ENCODE data around the gene DAZL.

DNA sequence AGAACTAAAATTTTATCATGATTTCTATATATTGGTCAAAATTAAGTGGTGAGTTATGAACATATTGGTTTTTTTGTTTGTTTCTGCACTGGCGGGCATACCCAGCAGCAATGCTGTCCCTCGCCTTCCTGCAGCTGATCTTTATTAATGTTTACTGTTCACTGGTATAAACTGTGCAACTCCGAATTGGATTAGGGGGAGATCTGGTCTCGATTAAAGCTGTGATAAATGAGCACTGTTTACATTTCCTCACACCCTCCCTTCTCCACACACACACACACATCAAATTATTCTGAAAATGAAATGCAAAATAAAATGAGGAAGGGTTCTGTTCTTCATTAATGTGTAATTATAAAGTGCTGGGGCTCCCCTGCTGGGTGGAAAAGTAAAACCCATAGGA lies 48.5 kb upstream of the DAZL start:
- TF ChIP-seq, protein P1, sequence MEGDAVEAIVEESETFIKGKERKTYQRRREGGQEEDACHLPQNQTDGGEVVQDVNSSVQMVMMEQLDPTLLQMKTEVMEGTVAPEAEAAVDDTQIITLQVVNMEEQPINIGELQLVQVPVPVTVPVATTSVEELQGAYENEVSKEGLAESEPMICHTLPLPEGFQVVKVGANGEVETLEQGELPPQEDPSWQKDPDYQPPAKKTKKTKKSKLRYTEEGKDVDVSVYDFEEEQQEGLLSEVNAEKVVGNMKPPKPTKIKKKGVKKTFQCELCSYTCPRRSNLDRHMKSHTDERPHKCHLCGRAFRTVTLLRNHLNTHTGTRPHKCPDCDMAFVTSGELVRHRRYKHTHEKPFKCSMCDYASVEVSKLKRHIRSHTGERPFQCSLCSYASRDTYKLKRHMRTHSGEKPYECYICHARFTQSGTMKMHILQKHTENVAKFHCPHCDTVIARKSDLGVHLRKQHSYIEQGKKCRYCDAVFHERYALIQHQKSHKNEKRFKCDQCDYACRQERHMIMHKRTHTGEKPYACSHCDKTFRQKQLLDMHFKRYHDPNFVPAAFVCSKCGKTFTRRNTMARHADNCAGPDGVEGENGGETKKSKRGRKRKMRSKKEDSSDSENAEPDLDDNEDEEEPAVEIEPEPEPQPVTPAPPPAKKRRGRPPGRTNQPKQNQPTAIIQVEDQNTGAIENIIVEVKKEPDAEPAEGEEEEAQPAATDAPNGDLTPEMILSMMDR (IDR thresholded peaks at IDR 0.05), result no peak
- TF ChIP-seq ZFX (IDR thresholded peaks at IDR 0.05; ENCODE audit: borderline replicate concordance), result no peak

Data from 22Rv1 (cell line).